EH (cell line): ENCODE results near the gene PDK3.

Experiments
- DNase-seq: peaks from one replicate; pipeline ENCODE4 v3.0.0-alpha.2; 2015; ENCODE audit warnings: low read depth

The PDK3 gene

GRCh38 chrX:24553011-24553410 is 87.9 kb downstream of the PDK3 start:
- DNase-seq: no peak

GRCh38 chrX:24561121-24561520 is 96.0 kb downstream of the PDK3 start:
- peak; percentile 32 for DNase-seq

GRCh38 chrX:24563291-24564010 is 98.4 kb downstream of the PDK3 start:
- DNase-seq: no peak

- DNase-seq: no peak
These were observed 101.2 kb downstream of the PDK3 start for GRCh38 chrX:24566240-24566639.

- no peak for DNase-seq
These were observed 102.1 kb downstream of the PDK3 start for GRCh38 chrX:24567169-24567568.

- no peak for DNase-seq
These were observed 109.7 kb downstream of the PDK3 start for GRCh38 chrX:24574743-24575142.

- no peak for DNase-seq
These were observed 110.4 kb downstream of the PDK3 start for GRCh38 chrX:24575496-24575895.

GRCh38 chrX:24577091-24577490 is 112.0 kb downstream of the PDK3 start:
- no peak for DNase-seq
